Mammary epithelial cell (primary cell): ENCODE data around the gene TOP3A.

ENCODE experiments used
- CTCF ChIP-seq, 2 donors: IDR thresholded peaks in 1 of 2; conservative IDR thresholded peaks in 1 of 2; 2 replicates each; pipeline ENCODE4 v1.5.1; 2011 to 2012; ENCODE audit warnings: inconsistent platforms in 2 of 2, low read length in 2 of 2, mild to moderate bottlenecking in 2 of 2, control low read depth in 1 of 2, low read depth in 1 of 2; ENCODE audit not compliant: insufficient read depth in 1 of 2; ENCODE audit errors: extremely low read depth in 1 of 2
- EZH2 ChIP-seq: IDR thresholded peaks from 2 replicates; pipeline ENCODE4 v1.6.1; 2012; ENCODE audit warnings: low read length, inconsistent platforms, borderline replicate concordance

GRCh38 chr17:18328643-18329204 is 13.9 kb upstream of the TOP3A start:
- TF ChIP-seq CTCF (conservative IDR thresholded peaks at IDR 0.05 in 1 of 2, IDR thresholded peaks at IDR 0.05 in 1 of 2; ENCODE audit: extremely low read depth in 1 of 2, insufficient read depth in 1 of 2, low read depth in 1 of 2, low read length in 2 of 2) = no peak
- TF ChIP-seq EZH2 = no peak
